ENCODE results near the gene CDH23. TPM values are rescaled to one million over a fixed set of nuclear protein-coding genes. Genes with fewer than 3 reads are reported as not detected.

Gene CDH23
- total RNA-seq, 2 donors from 2014 or later = 3.9 to 74.8 TPM

DNA sequence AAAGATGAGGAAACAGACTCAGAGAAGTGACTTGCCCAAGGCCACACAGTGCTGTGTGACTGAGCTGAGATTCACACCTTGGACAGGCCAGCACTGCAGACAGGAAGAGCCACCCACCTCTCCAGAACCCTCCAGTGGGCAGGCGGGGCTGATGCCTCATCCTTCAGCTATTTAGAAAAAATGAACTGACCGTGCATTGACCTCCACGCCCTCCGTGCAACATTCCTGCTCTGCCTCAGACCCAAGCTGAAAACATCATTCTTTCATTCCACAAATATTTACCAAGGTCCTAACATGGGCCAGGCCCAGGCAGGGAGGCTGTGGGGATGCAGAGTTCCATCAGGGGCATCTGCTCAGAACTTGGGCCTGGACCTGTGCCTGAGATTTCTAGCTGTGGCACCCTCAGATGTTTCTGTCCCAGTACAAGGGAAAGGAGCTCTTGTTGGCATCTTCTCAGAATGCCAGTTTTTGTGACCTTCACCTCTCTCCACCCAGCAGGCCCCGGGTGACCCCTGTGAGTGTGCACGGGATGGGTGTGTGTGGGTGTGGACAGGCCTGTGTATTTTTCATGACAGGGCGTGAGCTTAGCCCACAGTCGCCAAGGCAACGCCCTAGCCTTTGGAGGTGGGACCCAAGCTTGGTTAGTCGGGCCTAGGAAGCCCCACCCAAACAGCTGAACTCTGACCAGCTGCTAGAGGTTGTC is 370.1 kb downstream of the CDH23 start:
- Histone ChIP-seq H3K9me3 (no peaks in the 10 kb centered on the region), H3K27ac (peak overlapping the region; percentile 53 to 86), H3K36me3 (no peaks in the 10 kb centered on the region), H3K4me3 (no peak overlapping the region), H3K27me3 (replicated peaks; ENCODE audit: insufficient read depth) (no peaks in the 10 kb centered on the region), H3K4me1 (replicated peaks) (no peaks in the 10 kb centered on the region)
- peak; percentile 16 for TF ChIP-seq POLR2AphosphoS5 (IDR thresholded peaks at IDR 0.05)
- TF ChIP-seq CTCF (IDR thresholded peaks at IDR 0.05) = no peak
- TF ChIP-seq POLR2A (IDR thresholded peaks at IDR 0.05) = no peak
- 52% methylated on average over 10 of the region's 10 CpGs for WGBS
- intact Hi-C loops (cut with DNase I) = no loop called here
- DNase-seq (ENCODE audit: low spot score) = no peak

- Histone ChIP-seq H3K27ac (peak overlapping the region; percentile 33 to 86), H3K4me1 (replicated peaks) (no peaks in the 10 kb centered on the region), H3K4me3 (no peak overlapping the region), H3K9me3 (no peaks in the 10 kb centered on the region), H3K27me3 (replicated peaks; ENCODE audit: insufficient read depth) (no peaks in the 10 kb centered on the region), H3K36me3 (no peaks in the 10 kb centered on the region)
- intact Hi-C loops (cut with DNase I) = no loop called here
- WGBS = 66% methylated on average over 10 of the region's 10 CpGs
- DNase-seq (ENCODE audit: low spot score) = no peak
- TF ChIP-seq POLR2AphosphoS5 (IDR thresholded peaks at IDR 0.05) = no peak
- no peak for TF ChIP-seq CTCF (IDR thresholded peaks at IDR 0.05)
- TF ChIP-seq POLR2A (IDR thresholded peaks at IDR 0.05) = peak; percentile 18
Observed at GRCh38 chr10:71767420-71768035, 370.8 kb downstream of the CDH23 start.

DNA sequence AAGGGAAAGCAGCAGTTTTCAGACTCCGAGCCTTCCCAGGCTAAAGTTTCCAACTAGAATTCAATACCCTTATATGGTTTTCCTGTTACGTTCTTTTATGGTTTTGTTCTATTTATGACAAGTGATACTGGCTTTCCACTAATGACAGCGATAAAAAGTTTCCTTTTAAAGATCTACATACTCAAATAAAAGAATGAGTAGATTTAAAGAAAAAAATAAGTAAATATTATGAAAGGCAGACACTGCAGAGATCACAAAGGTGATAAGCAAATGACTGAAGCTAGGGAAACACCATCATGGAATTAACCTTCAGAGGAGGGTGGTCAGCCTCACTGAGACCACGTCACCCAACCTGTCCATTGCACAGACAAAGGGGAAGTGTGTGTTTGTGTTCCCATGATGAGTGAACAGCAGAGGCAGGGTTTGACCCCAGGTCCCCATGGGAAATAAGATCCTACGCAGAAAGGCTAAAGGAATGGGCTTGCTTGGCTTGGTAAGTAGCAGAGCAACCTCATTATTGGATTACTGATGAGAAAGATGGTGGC is 372.6 kb downstream of the CDH23 start:
- H3K36me3 ChIP-seq = no peaks in the 10 kb centered on the region
- no peaks in the 10 kb centered on the region for H3K9me3 ChIP-seq
- DNase-seq (ENCODE audit: low spot score) = no peak
- no peaks in the 10 kb centered on the region for H3K4me1 ChIP-seq (replicated peaks)
- no peaks in the 10 kb centered on the region for H3K27me3 ChIP-seq (replicated peaks; ENCODE audit: insufficient read depth)
- TF ChIP-seq CTCF (IDR thresholded peaks at IDR 0.05) (no peak), POLR2AphosphoS5 (IDR thresholded peaks at IDR 0.05) (no peak), POLR2A (IDR thresholded peaks at IDR 0.05) (no peak)
- intact Hi-C loops (cut with DNase I) = no loop called here
- H3K27ac ChIP-seq = peak overlapping the region; percentile 53 to 86
- 32% methylated on average over 5 of the region's 5 CpGs for WGBS
- H3K4me3 ChIP-seq = peak overlapping the region in 1 of 2 donors; percentile 0

- Histone ChIP-seq H3K9me3 (no peaks in the 10 kb centered on the region), H3K36me3 (no peaks in the 10 kb centered on the region), H3K4me3 (no peak overlapping the region), H3K27me3 (replicated peaks; ENCODE audit: insufficient read depth) (no peaks in the 10 kb centered on the region), H3K27ac (peak overlapping the region; percentile 53 to 86), H3K4me1 (replicated peaks) (no peaks in the 10 kb centered on the region)
- intact Hi-C loops (cut with DNase I) = loop anchor here (5.0 kb wide), 1 partner anchor 58 kb away; no protein-coding TSS in a partner anchor
- WGBS = 96% methylated on average over 2 of the region's 3 CpGs
- TF ChIP-seq POLR2AphosphoS5 (IDR thresholded peaks at IDR 0.05) (no peak), CTCF (IDR thresholded peaks at IDR 0.05) (no peak), POLR2A (IDR thresholded peaks at IDR 0.05) (no peak)
- no peak for DNase-seq (ENCODE audit: low spot score)
Observed at GRCh38 chr10:71770255-71770654, 373.5 kb downstream of the CDH23 start.
